ENCODE measurements around the gene SULF2. TPM values are rescaled to one million over a fixed set of nuclear protein-coding genes. Genes with fewer than 3 reads are reported as not detected.

The SULF2 gene
- total and polyA plus RNA-seq, 4 donors = 8.1 to 25.4 (median 12.0) TPM

GRCh38 chr20:47777220-47777619, 8.1 kb downstream of the SULF2 start:
- Histone ChIP-seq H3K9ac (ENCODE audit: low read depth in 1 of 2, low read length in 2 of 2) (no peak overlapping the region), H3K27me3 (ENCODE audit: control insufficient read depth in 4 of 4, insufficient read depth in 4 of 4, low read length in 3 of 4) (no peaks in the 10 kb centered on the region), H3K4me3 (ENCODE audit: low read depth in 1 of 3, low read length in 3 of 3) (no peak overlapping the region), H3K36me3 (ENCODE audit: control insufficient read depth in 4 of 4, insufficient read depth in 3 of 4, low read depth in 1 of 4, low read length in 3 of 4) (no peaks in the 10 kb centered on the region), H3K4me1 (ENCODE audit: control insufficient read depth in 4 of 4, insufficient read depth in 4 of 4, low read length in 3 of 4) (peaks cover 0 to 10% (median 4%) of the 10 kb centered on the region in 4 donors), H3K9me3 (ENCODE audit: control insufficient read depth in 4 of 4, low read length in 3 of 4) (peaks cover 0 to 3% (median 2%) of the 10 kb centered on the region in 4 donors), H3K27ac (ENCODE audit: low read depth in 1 of 2, low read length in 2 of 2) (no peak overlapping the region)
- no peak for DNase-seq (ENCODE audit: low spot score)
- TF ChIP-seq, protein P1, sequence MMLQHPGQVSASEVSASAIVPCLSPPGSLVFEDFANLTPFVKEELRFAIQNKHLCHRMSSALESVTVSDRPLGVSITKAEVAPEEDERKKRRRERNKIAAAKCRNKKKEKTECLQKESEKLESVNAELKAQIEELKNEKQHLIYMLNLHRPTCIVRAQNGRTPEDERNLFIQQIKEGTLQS (IDR thresholded peaks at IDR 0.05) = no peak
- TF ChIP-seq FOXA2 (IDR thresholded peaks at IDR 0.05) (no peak), EGR1 (IDR thresholded peaks at IDR 0.05; ENCODE audit: low read depth in 2 of 2) (no peak), HNF4G (IDR thresholded peaks at IDR 0.05) (no peak), SP1 (IDR thresholded peaks at IDR 0.05) (no peak), FOXA1 (IDR thresholded peaks at IDR 0.05) (no peak), RXRA (IDR thresholded peaks at IDR 0.05) (no peak), NR2F2 (IDR thresholded peaks at IDR 0.05) (no peak), YY1 (IDR thresholded peaks at IDR 0.05) (no peak)
- TF ChIP-seq, protein P2, sequence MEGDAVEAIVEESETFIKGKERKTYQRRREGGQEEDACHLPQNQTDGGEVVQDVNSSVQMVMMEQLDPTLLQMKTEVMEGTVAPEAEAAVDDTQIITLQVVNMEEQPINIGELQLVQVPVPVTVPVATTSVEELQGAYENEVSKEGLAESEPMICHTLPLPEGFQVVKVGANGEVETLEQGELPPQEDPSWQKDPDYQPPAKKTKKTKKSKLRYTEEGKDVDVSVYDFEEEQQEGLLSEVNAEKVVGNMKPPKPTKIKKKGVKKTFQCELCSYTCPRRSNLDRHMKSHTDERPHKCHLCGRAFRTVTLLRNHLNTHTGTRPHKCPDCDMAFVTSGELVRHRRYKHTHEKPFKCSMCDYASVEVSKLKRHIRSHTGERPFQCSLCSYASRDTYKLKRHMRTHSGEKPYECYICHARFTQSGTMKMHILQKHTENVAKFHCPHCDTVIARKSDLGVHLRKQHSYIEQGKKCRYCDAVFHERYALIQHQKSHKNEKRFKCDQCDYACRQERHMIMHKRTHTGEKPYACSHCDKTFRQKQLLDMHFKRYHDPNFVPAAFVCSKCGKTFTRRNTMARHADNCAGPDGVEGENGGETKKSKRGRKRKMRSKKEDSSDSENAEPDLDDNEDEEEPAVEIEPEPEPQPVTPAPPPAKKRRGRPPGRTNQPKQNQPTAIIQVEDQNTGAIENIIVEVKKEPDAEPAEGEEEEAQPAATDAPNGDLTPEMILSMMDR (IDR thresholded peaks at IDR 0.05; ENCODE audit: low read depth, low read length, missing input control) = no peak
- 85% methylated on average over 4 of the region's 4 CpGs for WGBS

DNA sequence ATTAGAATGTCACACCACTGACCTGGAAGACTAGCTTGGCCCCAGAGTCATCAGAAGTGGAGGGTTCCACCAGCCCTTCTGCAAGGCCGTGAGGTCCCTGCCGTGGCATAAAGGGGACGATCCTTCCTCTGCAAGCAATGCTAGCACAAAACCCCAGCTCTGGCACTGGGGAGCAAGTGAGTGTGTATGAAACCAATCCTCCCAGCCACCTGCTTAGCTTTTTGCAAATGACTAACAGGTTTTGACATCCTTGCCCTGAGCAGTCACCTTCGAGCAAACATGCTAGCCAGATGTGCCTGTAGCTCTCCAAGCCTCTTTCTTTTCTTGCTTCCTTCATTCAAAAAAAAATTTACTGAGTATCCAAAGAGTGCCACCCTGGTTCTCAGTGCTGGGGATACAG, 8.6 kb downstream of the SULF2 start:
- H3K4me1 ChIP-seq (ENCODE audit: control insufficient read depth in 4 of 4, insufficient read depth in 4 of 4, low read length in 3 of 4) = peaks cover 0 to 10% (median 3%) of the 10 kb centered on the region in 4 donors
- no peak for DNase-seq (ENCODE audit: low spot score)
- TF ChIP-seq ZBTB33 (IDR thresholded peaks at IDR 0.05) (no peak), TAF1 (conservative IDR thresholded peaks at IDR 0.05) (no peak), YY1 (IDR thresholded peaks at IDR 0.05) (no peak), EGR1 (IDR thresholded peaks at IDR 0.05; ENCODE audit: low read depth in 2 of 2) (no peak), JUND (IDR thresholded peaks at IDR 0.05) (no peak), FOXA1 (IDR thresholded peaks at IDR 0.05) (no peak), HNF4G (IDR thresholded peaks at IDR 0.05) (no peak), SP1 (IDR thresholded peaks at IDR 0.05) (no peak), FOXA2 (IDR thresholded peaks at IDR 0.05) (no peak), HNF4A (conservative IDR thresholded peaks at IDR 0.05) (no peak), GABPA (IDR thresholded peaks at IDR 0.05 in 1 of 2, conservative IDR thresholded peaks at IDR 0.05 in 1 of 2) (no peak), MAX (IDR thresholded peaks at IDR 0.05) (no peak), NR2F2 (IDR thresholded peaks at IDR 0.05) (no peak), RXRA (IDR thresholded peaks at IDR 0.05) (no peak), RAD21 (IDR thresholded peaks at IDR 0.05) (no peak)
- TF ChIP-seq, protein P1 (IDR thresholded peaks at IDR 0.05) = no peak
- TF ChIP-seq, protein P2 (IDR thresholded peaks at IDR 0.05; ENCODE audit: low read depth, low read length, missing input control) = no peak
- TF ChIP-seq, protein P3, sequence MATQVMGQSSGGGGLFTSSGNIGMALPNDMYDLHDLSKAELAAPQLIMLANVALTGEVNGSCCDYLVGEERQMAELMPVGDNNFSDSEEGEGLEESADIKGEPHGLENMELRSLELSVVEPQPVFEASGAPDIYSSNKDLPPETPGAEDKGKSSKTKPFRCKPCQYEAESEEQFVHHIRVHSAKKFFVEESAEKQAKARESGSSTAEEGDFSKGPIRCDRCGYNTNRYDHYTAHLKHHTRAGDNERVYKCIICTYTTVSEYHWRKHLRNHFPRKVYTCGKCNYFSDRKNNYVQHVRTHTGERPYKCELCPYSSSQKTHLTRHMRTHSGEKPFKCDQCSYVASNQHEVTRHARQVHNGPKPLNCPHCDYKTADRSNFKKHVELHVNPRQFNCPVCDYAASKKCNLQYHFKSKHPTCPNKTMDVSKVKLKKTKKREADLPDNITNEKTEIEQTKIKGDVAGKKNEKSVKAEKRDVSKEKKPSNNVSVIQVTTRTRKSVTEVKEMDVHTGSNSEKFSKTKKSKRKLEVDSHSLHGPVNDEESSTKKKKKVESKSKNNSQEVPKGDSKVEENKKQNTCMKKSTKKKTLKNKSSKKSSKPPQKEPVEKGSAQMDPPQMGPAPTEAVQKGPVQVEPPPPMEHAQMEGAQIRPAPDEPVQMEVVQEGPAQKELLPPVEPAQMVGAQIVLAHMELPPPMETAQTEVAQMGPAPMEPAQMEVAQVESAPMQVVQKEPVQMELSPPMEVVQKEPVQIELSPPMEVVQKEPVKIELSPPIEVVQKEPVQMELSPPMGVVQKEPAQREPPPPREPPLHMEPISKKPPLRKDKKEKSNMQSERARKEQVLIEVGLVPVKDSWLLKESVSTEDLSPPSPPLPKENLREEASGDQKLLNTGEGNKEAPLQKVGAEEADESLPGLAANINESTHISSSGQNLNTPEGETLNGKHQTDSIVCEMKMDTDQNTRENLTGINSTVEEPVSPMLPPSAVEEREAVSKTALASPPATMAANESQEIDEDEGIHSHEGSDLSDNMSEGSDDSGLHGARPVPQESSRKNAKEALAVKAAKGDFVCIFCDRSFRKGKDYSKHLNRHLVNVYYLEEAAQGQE (IDR thresholded peaks at IDR 0.05) = no peak
- no peak overlapping the region for H3K9ac ChIP-seq (ENCODE audit: low read depth in 1 of 2, low read length in 2 of 2)
- H3K36me3 ChIP-seq (ENCODE audit: control insufficient read depth in 4 of 4, insufficient read depth in 3 of 4, low read depth in 1 of 4, low read length in 3 of 4) = no peaks in the 10 kb centered on the region
- H3K27ac ChIP-seq (ENCODE audit: low read depth in 1 of 2, low read length in 2 of 2) = no peak overlapping the region
- 85% methylated on average over 4 of the region's 4 CpGs for WGBS
- peaks cover 0 to 3% (median 2%) of the 10 kb centered on the region in 4 donors for H3K9me3 ChIP-seq (ENCODE audit: control insufficient read depth in 4 of 4, low read length in 3 of 4)
- H3K27me3 ChIP-seq (ENCODE audit: control insufficient read depth in 4 of 4, insufficient read depth in 4 of 4, low read length in 3 of 4) = no peaks in the 10 kb centered on the region
- H3K4me3 ChIP-seq (ENCODE audit: low read depth in 1 of 3, low read length in 3 of 3) = no peak overlapping the region
